Prostate gland (tissue), 2 donors: Measurements from ENCODE around the gene SLC4A1. TPM values are rescaled to one million over a fixed set of nuclear protein-coding genes. Genes with fewer than 3 reads are reported as not detected.

Source experiments
- DNase-seq: peaks from one replicate; pipeline ENCODE4 v3.0.0-alpha.2; 2019; ENCODE audit warnings: low spot score
- H3K27ac ChIP-seq, 2 donors: fragments of 200-600 bp; sonication (generic); 2 replicates each; pipeline ENCODE4 v1.5.1; 2017 to 2019
- H3K27me3 ChIP-seq: fragments of 200-600 bp; sonication (generic); replicated peaks from 2 replicates; pipeline ENCODE4 v1.5.1; 2019; ENCODE audit not compliant: insufficient read depth
- H3K36me3 ChIP-seq, 2 donors: fragments of 200-600 bp; sonication (generic); 1 replicate in 1 of 2; 2 replicates in 1 of 2; pipeline versions ENCODE4 v1.5.1 to v1.8.1; 2017 to 2019
- H3K4me1 ChIP-seq: fragments of 200-600 bp; sonication (generic); replicated peaks from 2 replicates; pipeline ENCODE4 v1.5.1; 2019
- H3K4me3 ChIP-seq, 2 donors: fragments of 200-600 bp; sonication (generic); 2 replicates each; pipeline ENCODE4 v1.5.1; 2017 to 2019
- H3K9me3 ChIP-seq: fragments of 200-600 bp; sonication (generic); 2 replicates; pipeline ENCODE4 v1.5.1; 2017
- CTCF ChIP-seq, 4 experiments: fragments of 200-600 bp in 2 of 4; fragments of 450-650 bp in 2 of 4; sonication (generic) in 2 of 4; IDR thresholded peaks; 1 replicate in 3 of 4; 2 replicates in 1 of 4; pipeline ENCODE4 v1.5.1; 2016 to 2019; ENCODE audit warnings: antibody characterized with exemption in 4 of 4, mild to moderate bottlenecking in 2 of 4, moderate library complexity in 2 of 4
- POLR2A ChIP-seq: fragments of 450-650 bp; IDR thresholded peaks from one replicate; pipeline ENCODE4 v1.6.1; 2016; ENCODE audit warnings: antibody characterized with exemption, mild to moderate bottlenecking
- POLR2AphosphoS5 ChIP-seq: sonication (generic); formaldehyde crosslinking; IDR thresholded peaks from one replicate; pipeline ENCODE4 v1.6.1; 2017; ENCODE audit warnings: antibody characterized with exemption
- WGBS: methylation state at CpG from one replicate; pipeline ENCODE4 v1.1.5; 2018; 5-methylcytosine and 5-hydroxymethylcytosine counted together
- intact Hi-C: fragments of 100-400 bp; cut with DNase I; formaldehyde crosslinking; loops from one replicate; pipeline ENCODE4 v1.14.2; 2022
- microRNA-seq: library from miRNA; unstranded; fragments of <30 nt; microRNA quantifications from one replicate; pipeline ENCODE4, GENCODE V29; 2016
- small RNA-seq, 2 donors: library from RNA; depleted of rRNA; stranded (forward); fragments of <200 nt; gene quantifications; one replicate each; pipeline ENCODE3, GENCODE V24; 2016
- total RNA-seq, 2 donors: library from RNA; depleted of rRNA; stranded (reverse); fragments of >200 nt; gene quantifications; one replicate each; pipeline ENCODE4 v1.1.0, GENCODE V29; 2016

The SLC4A1 gene
- total RNA-seq, 2 donors from 2014 or later: 0.51 TPM; not detected in 1

DNA sequence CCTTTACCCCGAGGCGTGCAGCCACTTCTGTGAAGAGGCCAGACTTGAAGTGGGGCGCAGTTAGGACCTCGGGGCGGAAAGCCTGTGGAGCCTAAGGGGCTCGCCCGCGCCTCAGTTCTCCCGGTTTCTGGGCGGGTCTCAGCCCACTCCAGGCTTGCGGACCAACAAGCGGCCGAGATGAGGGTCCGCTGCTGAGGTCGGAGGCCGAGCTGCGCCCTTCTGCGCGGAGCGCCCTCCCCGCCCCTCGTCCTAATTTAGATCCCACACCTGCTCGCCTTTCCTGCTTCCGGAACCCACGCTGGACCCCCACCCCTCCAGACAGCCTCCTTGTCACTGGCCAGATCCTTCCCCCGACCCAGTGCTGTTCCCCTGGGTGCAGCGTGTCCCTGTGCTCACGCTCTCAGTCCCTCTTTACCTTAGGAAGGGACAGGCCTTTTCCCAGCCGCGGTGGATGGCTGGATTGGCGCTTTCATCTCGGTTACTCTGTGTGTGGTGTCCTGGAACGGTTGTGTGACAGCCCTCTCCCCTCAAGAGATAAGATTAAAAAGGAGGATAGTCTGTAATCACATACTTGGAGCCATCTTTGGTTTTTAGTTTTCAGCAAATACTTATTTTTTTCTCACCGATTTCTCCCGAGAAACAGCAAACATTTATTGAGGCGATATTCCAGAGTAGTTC, 67.3 kb downstream of the SLC4A1 start:
- intact Hi-C loops: no loop called here

DNA sequence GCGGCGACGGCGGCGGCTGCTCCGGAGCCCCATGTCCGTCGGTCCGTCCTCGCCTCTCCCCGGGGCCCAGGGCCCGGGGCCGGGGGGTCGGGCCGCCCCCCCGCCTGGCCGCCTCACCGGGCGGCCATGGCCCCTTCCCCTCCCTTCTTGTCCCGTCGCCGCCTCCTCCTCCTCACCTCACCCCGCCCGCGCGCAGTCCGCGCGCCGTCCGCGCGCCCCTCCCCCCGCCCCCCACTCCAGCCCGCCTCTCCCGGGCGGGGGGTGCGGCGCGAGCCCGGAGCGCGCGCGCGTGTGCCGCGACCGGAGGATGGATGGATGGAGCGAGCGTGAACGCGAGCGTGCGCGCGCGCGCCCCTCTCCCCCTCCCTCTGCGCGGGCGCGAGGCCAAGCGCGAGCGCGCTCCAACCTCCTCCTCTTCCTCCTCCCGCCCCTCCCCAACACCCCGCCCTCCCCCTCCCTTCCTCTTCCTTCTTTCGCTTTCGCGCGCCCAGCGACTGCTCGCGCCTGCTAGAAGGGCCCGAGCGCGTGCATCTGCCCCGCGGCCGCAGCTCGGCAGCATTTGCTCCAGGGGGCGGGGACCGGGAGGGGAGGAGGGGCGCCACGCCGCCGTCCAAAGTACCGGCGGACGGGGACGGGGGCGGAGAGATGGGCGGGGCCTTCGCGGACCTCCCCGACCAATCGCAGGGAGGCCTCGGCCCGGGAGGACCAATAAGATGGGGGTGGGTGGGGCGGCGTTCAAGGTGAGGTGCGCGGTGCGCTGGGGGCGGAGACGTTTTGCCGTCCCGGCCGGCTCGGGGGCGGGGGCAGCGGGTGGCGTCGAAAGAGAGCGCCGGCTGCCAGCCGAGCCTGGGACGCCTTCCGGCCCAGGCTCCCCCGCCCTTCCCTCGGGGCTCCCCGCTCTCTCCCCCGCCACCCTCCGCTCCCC, 68.1 kb downstream of the SLC4A1 start, which contains the start of gene ATXN7L3:
Gene ATXN7L3 (minus strand): TSS at position 332 of the 925 bp plus-strand sequence. CDS start 1,814 bp downstream, outside the sequence.
- H3K27ac ChIP-seq: peak within 1 kb of the TSS; percentile 98 to 100
- H3K4me3 ChIP-seq: peak within 1 kb of the TSS; percentile 85 to 98
- under 1% methylated on average over 84 of the region's 126 CpGs for WGBS
- H3K27me3 ChIP-seq: no peaks in the 10 kb centered on the region
- TF ChIP-seq POLR2AphosphoS5 (peak; percentile 60), CTCF (IDR thresholded peaks at IDR 0.05) (no peak), POLR2A (peak; percentile 16)
- H3K4me1 ChIP-seq: peaks cover 4% of the 10 kb centered on the region
- intact Hi-C loops: no loop called here
- no peaks in the 10 kb centered on the region for H3K9me3 ChIP-seq
- peak; percentile 99 for DNase-seq
- H3K36me3 ChIP-seq: peaks cover 1 to 4% of the 10 kb centered on the region in 2 donors

More for the DNA sequence above, 67.3 kb downstream of the SLC4A1 start:
- no peaks in the 10 kb centered on the region for H3K36me3 ChIP-seq
- H3K4me3 ChIP-seq: peak overlapping the region; percentile 85 to 98
- WGBS: 5% methylated on average over 30 of the region's 36 CpGs
- H3K27me3 ChIP-seq: no peaks in the 10 kb centered on the region
- TF ChIP-seq POLR2AphosphoS5 (no peak), CTCF (IDR thresholded peaks at IDR 0.05) (peak in 1 of 4 experiments; percentile 5), POLR2A (no peak)
- H3K4me1 ChIP-seq: peaks cover 4% of the 10 kb centered on the region
- no peak for DNase-seq
- H3K27ac ChIP-seq: peak overlapping the region; percentile 98 to 100
- no peaks in the 10 kb centered on the region for H3K9me3 ChIP-seq

- intact Hi-C loops: no loop called here
- Histone ChIP-seq H3K36me3 (peaks cover 5 to 11% of the 10 kb centered on the region in 2 donors), H3K27ac (peak overlapping the region; percentile 98 to 100), H3K9me3 (no peaks in the 10 kb centered on the region), H3K4me3 (peak overlapping the region; percentile 85 to 98), H3K27me3 (no peaks in the 10 kb centered on the region), H3K4me1 (peaks cover 4% of the 10 kb centered on the region)
- peak; percentile 49 for DNase-seq
- TF ChIP-seq CTCF (IDR thresholded peaks at IDR 0.05): no peak
- TF ChIP-seq POLR2AphosphoS5: no peak
- peak; percentile 28 for TF ChIP-seq POLR2A
- WGBS: under 1% methylated on average over 45 of the region's 68 CpGs
Observed at GRCh38 chr17:44198721-44199552, 69.0 kb downstream of the SLC4A1 start.

Small RNA genes within 50 kb of the gene (microRNA-seq; reads per million reads assigned to microRNA genes)
- 0.25 reads per million for gene MIR6782

Small RNA genes within 50 kb of the gene (small RNA-seq; reads per million reads assigned to genes)
- gene MIR6782 (0 reads per million in 2 donors), gene RF00012 (0 reads per million in 2 donors), gene RN7SL507P (0 reads per million in 2 donors), gene RNU6-453P (0.20 to 0.28 reads per million in 2 donors)

Other genes with a start within 250 kb of the SLC4A1 start
- gene LSM12, start 201.5 kb downstream of the SLC4A1 start, total RNA-seq: 10 to 100 TPM; 30.0 to 45.2 TPM
- 10 to 100 TPM; 68.9 to 84.8 TPM for gene G6PC3, start 197.4 kb downstream of the SLC4A1 start, total RNA-seq
- gene HDAC5, start 144.5 kb downstream of the SLC4A1 start, total RNA-seq: 100 to 1,000 TPM in 1 of 2 donors, 10 to 100 TPM in 1; 71.2 to 145 TPM
- gene HROB, start 126.2 kb downstream of the SLC4A1 start, total RNA-seq: 1 to 10 TPM; 1.4 to 8.1 TPM
- gene ASB16, start 97.4 kb downstream of the SLC4A1 start, total RNA-seq: 1 to 10 TPM; 3.2 to 4.4 TPM
- 10 to 100 TPM; 42.9 to 67.2 TPM for gene TMUB2, start 81.2 kb downstream of the SLC4A1 start, total RNA-seq
- 10 to 100 TPM; 45.8 to 72.0 TPM for gene ATXN7L3, start 68.3 kb downstream of the SLC4A1 start, total RNA-seq
- 10 to 100 TPM; 73.4 to 77.2 TPM for gene UBTF, start 48.5 kb downstream of the SLC4A1 start, total RNA-seq
- 1 to 10 TPM in 1 of 2 donors, under 1 TPM in 1; 0.68 to 2.9 TPM for gene RUNDC3A, start 40.5 kb upstream of the SLC4A1 start, total RNA-seq
- gene SLC25A39, start 56.7 kb upstream of the SLC4A1 start, total RNA-seq: 100 to 1,000 TPM; 116 to 132 TPM
- 100 to 1,000 TPM; 319 to 404 TPM for gene GRN, start 77.2 kb upstream of the SLC4A1 start, total RNA-seq
- 1 to 10 TPM; 1.8 to 6.1 TPM for gene FAM171A2, start 95.7 kb upstream of the SLC4A1 start, total RNA-seq
- gene ITGA2B, start 121.5 kb upstream of the SLC4A1 start, total RNA-seq: under 1 TPM; 0.27 to 0.68 TPM
- gene GPATCH8, start 235.3 kb upstream of the SLC4A1 start, total RNA-seq: 10 to 100 TPM; 25.2 to 42.8 TPM